ENCODE results near the gene TIMM10.

DNA sequence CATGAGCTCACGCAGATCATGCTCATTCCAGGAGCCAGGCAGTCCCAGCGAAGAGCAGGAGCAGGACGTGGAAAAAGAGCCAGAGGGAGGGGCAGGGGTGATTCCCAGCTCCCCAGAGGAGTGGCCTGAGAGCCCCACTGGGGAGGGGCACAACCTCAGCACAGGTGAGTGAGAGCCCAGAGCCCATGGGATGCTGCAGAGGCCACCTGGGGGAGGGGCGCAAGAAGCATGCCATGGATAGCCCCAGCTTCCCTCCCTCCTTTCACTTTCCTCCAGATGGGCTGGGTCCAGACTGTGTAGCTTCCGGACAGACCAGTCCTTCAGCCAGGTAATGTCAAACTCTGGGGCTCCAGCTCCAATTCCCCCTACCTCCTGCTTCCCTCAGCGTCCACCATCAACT, 13.0 kb upstream of the TIMM10 start:
- no peak for TF ChIP-seq POLR2A (IDR thresholded peaks at IDR 0.05)
- TF ChIP-seq, protein P1, sequence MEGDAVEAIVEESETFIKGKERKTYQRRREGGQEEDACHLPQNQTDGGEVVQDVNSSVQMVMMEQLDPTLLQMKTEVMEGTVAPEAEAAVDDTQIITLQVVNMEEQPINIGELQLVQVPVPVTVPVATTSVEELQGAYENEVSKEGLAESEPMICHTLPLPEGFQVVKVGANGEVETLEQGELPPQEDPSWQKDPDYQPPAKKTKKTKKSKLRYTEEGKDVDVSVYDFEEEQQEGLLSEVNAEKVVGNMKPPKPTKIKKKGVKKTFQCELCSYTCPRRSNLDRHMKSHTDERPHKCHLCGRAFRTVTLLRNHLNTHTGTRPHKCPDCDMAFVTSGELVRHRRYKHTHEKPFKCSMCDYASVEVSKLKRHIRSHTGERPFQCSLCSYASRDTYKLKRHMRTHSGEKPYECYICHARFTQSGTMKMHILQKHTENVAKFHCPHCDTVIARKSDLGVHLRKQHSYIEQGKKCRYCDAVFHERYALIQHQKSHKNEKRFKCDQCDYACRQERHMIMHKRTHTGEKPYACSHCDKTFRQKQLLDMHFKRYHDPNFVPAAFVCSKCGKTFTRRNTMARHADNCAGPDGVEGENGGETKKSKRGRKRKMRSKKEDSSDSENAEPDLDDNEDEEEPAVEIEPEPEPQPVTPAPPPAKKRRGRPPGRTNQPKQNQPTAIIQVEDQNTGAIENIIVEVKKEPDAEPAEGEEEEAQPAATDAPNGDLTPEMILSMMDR (IDR thresholded peaks at IDR 0.05), result no peak
